ENCODE results near the gene ZNF570. TPM values are rescaled to one million over a fixed set of nuclear protein-coding genes. Genes with fewer than 3 reads are reported as not detected.

ZNF570 gene
- total and polyA plus RNA-seq, 9 of the 15 experiments (the other 6 are each of a cell fraction or from before 2014, with no cell fraction given), result 0.09 to 0.95 (median 0.38) TPM

- TF ChIP-seq GMEB1 (CRISPR knock-in tag; IDR thresholded peaks at IDR 0.05) (peak; percentile 41), SIX5 (IDR thresholded peaks at IDR 0.05; ENCODE audit: borderline replicate concordance in 1 of 2, insufficient read depth in 1 of 2, low read depth in 1 of 2, low read length in 2 of 2) (peak; percentile 71 to 81), CBX5 (IDR thresholded peaks at IDR 0.05; ENCODE audit: borderline replicate concordance, low read depth) (peak; percentile 78; the same call in 1 of the 2 replicates), YBX1 (IDR thresholded peaks at IDR 0.05) (no peak), MAFF (IDR thresholded peaks at IDR 0.05; ENCODE audit: low read length) (no peak), GABPB1 (CRISPR knock-in tag; IDR thresholded peaks at IDR 0.05) (peak; percentile 81; the same call in 1 of the 2 replicates), ZBTB40 (IDR thresholded peaks at IDR 0.05) (peak; percentile 97), ZBTB40 (CRISPR knock-in tag; IDR thresholded peaks at IDR 0.05) (no peak), HDGF (IDR thresholded peaks at IDR 0.05) (no peak), RCOR1 (IDR thresholded peaks at IDR 0.05; ENCODE audit: borderline replicate concordance in 1 of 2, low read depth in 2 of 2, low read length in 2 of 2) (peak in 1 of 2 experiments; percentile 19; a peak in 1 of 4 replicates), NONO (IDR thresholded peaks at IDR 0.05; ENCODE audit: low read depth in 2 of 2, low read length in 1 of 2) (0 out of 4 replicates have a peak, but pooled peaks of 1 of the 2 experiments have one; percentile 42), MAZ (CRISPR knock-in tag; conservative IDR thresholded peaks at IDR 0.05 in 1 of 2, IDR thresholded peaks at IDR 0.05 in 1 of 2) (peak; percentile 33 to 50; a peak in 2 of 4 replicates), SPI1 (IDR thresholded peaks at IDR 0.05; ENCODE audit: borderline replicate concordance, low read depth, low read length) (peak; percentile 87), GABPA (tag; conservative IDR thresholded peaks at IDR 0.05; ENCODE audit: low read depth) (peak; percentile 96)
- TF ChIP-seq, protein P1, sequence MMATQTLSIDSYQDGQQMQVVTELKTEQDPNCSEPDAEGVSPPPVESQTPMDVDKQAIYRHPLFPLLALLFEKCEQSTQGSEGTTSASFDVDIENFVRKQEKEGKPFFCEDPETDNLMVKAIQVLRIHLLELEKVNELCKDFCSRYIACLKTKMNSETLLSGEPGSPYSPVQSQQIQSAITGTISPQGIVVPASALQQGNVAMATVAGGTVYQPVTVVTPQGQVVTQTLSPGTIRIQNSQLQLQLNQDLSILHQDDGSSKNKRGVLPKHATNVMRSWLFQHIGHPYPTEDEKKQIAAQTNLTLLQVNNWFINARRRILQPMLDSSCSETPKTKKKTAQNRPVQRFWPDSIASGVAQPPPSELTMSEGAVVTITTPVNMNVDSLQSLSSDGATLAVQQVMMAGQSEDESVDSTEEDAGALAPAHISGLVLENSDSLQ (IDR thresholded peaks at IDR 0.05), result peak; percentile 48
Observed at GRCh38 chr19:37466798-37467607, 2.2 kb upstream of the ZNF570 start, which contains the start of gene ZNF569 (continued).
